HG03565 (cell line): Measurements from ENCODE around the gene CENPB.
A peak's percentile ranks its signal among the peaks of the same experiment; 100 is the strongest.
"Not testable (repeated sequence)": the region's sequence is repeated elsewhere in the genome, so short reads cannot be mapped to it uniquely, and the experiment has no call there.

Experiments
- ATAC-seq: cut with Tn5 transposase; IDR thresholded peaks from one replicate; pipeline ENCODE4 v1.9.1; 2021; ENCODE audit warnings: mild to moderate bottlenecking, moderate library complexity; ENCODE audit not compliant: unreplicated experiment

Gene CENPB

GRCh38 chr20:3811467-3812258, 25.1 kb upstream of the CENPB start:
- ATAC-seq, result no peak

- ATAC-seq, result no peak
Measured at GRCh38 chr20:3808544-3808943, 22.0 kb upstream of the CENPB start.

- no peak for ATAC-seq
Measured at GRCh38 chr20:3804781-3805180, 18.2 kb upstream of the CENPB start.

- ATAC-seq, result no peak
Measured at GRCh38 chr20:3804254-3804751, 17.8 kb upstream of the CENPB start.

GRCh38 chr20:3803854-3804253, 17.3 kb upstream of the CENPB start:
- no peak for ATAC-seq

- no peak for ATAC-seq
Measured at GRCh38 chr20:3803289-3803688, 16.7 kb upstream of the CENPB start.

- ATAC-seq, result no peak
Measured at GRCh38 chr20:3802524-3803239, 16.1 kb upstream of the CENPB start.

- no peak for ATAC-seq
Measured at GRCh38 chr20:3801846-3802245, 15.3 kb upstream of the CENPB start.

GRCh38 chr20:3801299-3801698, 14.8 kb upstream of the CENPB start:
- no peak for ATAC-seq

- no peak for ATAC-seq
Measured at GRCh38 chr20:3800878-3801260, 14.3 kb upstream of the CENPB start.

- ATAC-seq, result no peak
Measured at GRCh38 chr20:3800256-3800877, 13.8 kb upstream of the CENPB start.

GRCh38 chr20:3798908-3799248, 12.3 kb upstream of the CENPB start:
- no peak for ATAC-seq

GRCh38 chr20:3798373-3798768, 11.8 kb upstream of the CENPB start:
- ATAC-seq, result no peak

GRCh38 chr20:3797592-3798372, 11.2 kb upstream of the CENPB start:
- no peak for ATAC-seq

GRCh38 chr20:3797226-3797545, 10.6 kb upstream of the CENPB start:
- ATAC-seq, result no peak

- no peak for ATAC-seq
Measured at GRCh38 chr20:3796477-3797225, 10.1 kb upstream of the CENPB start.

- ATAC-seq, result peak; percentile 61
Measured at GRCh38 chr20:3795511-3796468, 9.2 kb upstream of the CENPB start, which contains the start of gene CDC25B. Gene CDC25B, plus strand, starts transcription at chr20:3796310. Its CDS starts 222 bp downstream, at chr20:3796532.

- ATAC-seq, result no peak
Measured at GRCh38 chr20:3794701-3795420, 8.3 kb upstream of the CENPB start.

- not testable (repeated sequence) for ATAC-seq
Measured at GRCh38 chr20:3794168-3794567, 7.6 kb upstream of the CENPB start.
